SK-N-MC (cell line): Measurements from ENCODE around the gene CFAP221.

Experiments used
- EZH2 ChIP-seq: fragments of 200-600 bp; sonication (generic); IDR thresholded peaks from one replicate; pipeline ENCODE4 v1.6.1; 2017; ENCODE audit warnings: antibody characterized with exemption
- FOXP2 ChIP-seq: optimal IDR thresholded peaks from 2 replicates; pipeline ENCODE3; 2011; ENCODE audit warnings: mild to moderate bottlenecking, moderate library complexity; ENCODE audit not compliant: insufficient read depth; ENCODE audit errors: extremely low read length, control extremely low read depth
- POLR2AphosphoS5 ChIP-seq: IDR thresholded peaks from 2 replicates; pipeline ENCODE4 v1.6.1; 2012; ENCODE audit warnings: mild to moderate bottlenecking, low read depth, low read length, borderline replicate concordance

DNA sequence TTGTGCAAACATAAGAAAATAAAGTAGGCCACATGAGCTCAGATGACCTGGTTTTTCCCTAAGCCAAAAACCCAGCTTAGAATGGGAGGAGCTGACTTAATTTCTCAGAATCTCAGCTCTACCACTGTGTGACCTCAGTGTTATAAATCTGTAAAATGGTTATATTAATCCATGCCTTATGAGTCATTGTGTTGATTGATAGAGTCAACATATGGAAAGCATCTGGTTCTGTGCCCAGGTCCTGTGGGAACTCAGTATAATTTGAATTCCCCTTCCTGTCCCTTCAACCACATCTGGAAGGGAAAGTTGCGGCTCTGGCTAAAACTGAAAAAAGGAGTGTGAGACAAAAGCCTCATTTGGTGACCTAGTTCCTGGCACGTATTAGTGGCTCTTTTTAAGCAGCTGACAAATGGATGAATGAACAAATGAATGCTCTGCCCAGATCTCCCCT, 160.4 kb downstream of the CFAP221 start:
- TF ChIP-seq POLR2AphosphoS5 (no peak), EZH2 (no peak), FOXP2 (no peak)
